GM12892 (cell line): Measurements from ENCODE around the gene SORBS1.

Experiments used
- POLR2A ChIP-seq: IDR thresholded peaks from 2 replicates; pipeline ENCODE4 v1.6.1; 2011; ENCODE audit warnings: low read depth, low read length, control low read depth
- POLR2AphosphoS5 ChIP-seq: IDR thresholded peaks from 2 replicates; pipeline ENCODE4 v1.6.1; 2011; ENCODE audit warnings: low read depth, low read length, control low read depth
- TAF1 ChIP-seq: IDR thresholded peaks from 2 replicates; pipeline ENCODE4 v1.6.1; 2011; ENCODE audit warnings: low read depth, mild to moderate bottlenecking, control low read depth, low read length, borderline replicate concordance

DNA sequence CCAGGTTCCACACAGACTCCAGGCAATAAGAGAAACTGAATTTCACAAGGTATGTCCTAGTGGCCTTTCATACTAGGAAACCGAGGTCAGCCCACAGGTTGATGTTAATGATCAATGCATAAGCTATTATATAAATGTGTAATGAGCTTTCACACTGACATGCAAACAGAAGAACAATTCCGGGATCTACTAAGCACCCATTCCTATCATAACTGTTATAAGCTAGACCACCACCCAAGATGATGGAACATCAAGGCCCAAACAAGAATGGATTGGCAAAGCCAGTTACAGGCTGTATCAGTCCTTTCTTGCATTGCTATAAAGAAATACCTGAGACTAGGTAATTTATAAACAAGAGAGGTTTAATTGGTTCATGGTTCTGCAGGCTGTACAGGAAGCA is 15.2 kb downstream of the SORBS1 start:
- no peak for TF ChIP-seq TAF1
- TF ChIP-seq POLR2A = no peak
- no peak for TF ChIP-seq POLR2AphosphoS5
